GM23338 (cell line): ENCODE results near the gene ATRIP. TPM values are rescaled to one million over a fixed set of nuclear protein-coding genes. Genes with fewer than 3 reads are reported as not detected.

Experiments used
- ATAC-seq: fragments of 200-7000 bp; cut with Tn5 transposase; 3 replicates; pipeline ENCODE4 v1.9.1; 2020
- DNase-seq: peaks from one replicate; pipeline ENCODE4 v3.0.0-alpha.2; 2015; ENCODE audit warnings: low spot score
- H2AFZ ChIP-seq: fragments of 200-600 bp; sonication (generic); 2 replicates; pipeline ENCODE4 v1.8.0; 2016; ENCODE audit warnings: antibody characterized with exemption, mild to moderate bottlenecking, moderate library complexity
- H3F3A ChIP-seq: fragments of 200-600 bp; sonication (generic); replicated peaks from 2 replicates; pipeline ENCODE4 v1.8.0; 2017; ENCODE audit warnings: antibody characterized with exemption, mixed run types, low read depth
- H3K27ac ChIP-seq: fragments of 200-600 bp; sonication (generic); 2 replicates; pipeline ENCODE4 v1.6.1; 2016; ENCODE audit warnings: low read depth
- H3K27me3 ChIP-seq: fragments of 200-600 bp; sonication (generic); 2 replicates; pipeline ENCODE4 v1.8.0; 2016; ENCODE audit warnings: mild to moderate bottlenecking, mixed run types, moderate library complexity; ENCODE audit not compliant: insufficient read depth
- H3K36me3 ChIP-seq: fragments of 200-600 bp; sonication (generic); 2 replicates; pipeline ENCODE4 v1.8.0; 2016; ENCODE audit warnings: mild to moderate bottlenecking; ENCODE audit not compliant: insufficient read depth
- H3K4me1 ChIP-seq: fragments of 200-600 bp; sonication (generic); 2 replicates; pipeline ENCODE4 v1.8.0; 2016; ENCODE audit warnings: mild to moderate bottlenecking, moderate library complexity; ENCODE audit not compliant: insufficient read depth
- H3K4me2 ChIP-seq: fragments of 200-600 bp; sonication (generic); 2 replicates; pipeline ENCODE4 v1.7.1; 2017; ENCODE audit warnings: mixed run types
- H3K4me3 ChIP-seq: fragments of 200-600 bp; sonication (generic); 2 replicates; pipeline ENCODE4 v1.6.1; 2016; ENCODE audit warnings: mixed run types
- H3K79me2 ChIP-seq: fragments of 200-600 bp; sonication (generic); replicated peaks from 2 replicates; pipeline ENCODE4 v1.8.0; 2017; ENCODE audit warnings: mild to moderate bottlenecking; ENCODE audit not compliant: insufficient read depth
- H3K9me2 ChIP-seq: fragments of 200-600 bp; sonication (generic); 2 replicates; pipeline ENCODE4 v1.8.0; 2017; ENCODE audit not compliant: insufficient read depth
- H4K20me1 ChIP-seq: fragments of 200-600 bp; sonication (generic); replicated peaks from 2 replicates; pipeline ENCODE4 v1.8.0; 2017; ENCODE audit warnings: mild to moderate bottlenecking; ENCODE audit not compliant: insufficient read depth
- H3K27ac Mint-ChIP-seq: 2 replicates; pipeline ENCODE4 v1.8.0; 2020; ENCODE audit warnings: inconsistent platforms, mild to moderate bottlenecking, moderate library complexity, mixed read lengths
- H3K27me3 Mint-ChIP-seq: 3 replicates; pipeline ENCODE4 v1.8.0; 2022; ENCODE audit warnings: low read depth, mild to moderate bottlenecking, moderate library complexity, mixed read lengths, inconsistent platforms; ENCODE audit not compliant: insufficient read depth, poor library complexity
- H3K36me3 Mint-ChIP-seq: 3 replicates; pipeline ENCODE4 v1.8.0; 2021; ENCODE audit warnings: low read depth, mild to moderate bottlenecking, inconsistent platforms, moderate library complexity, mixed read lengths
- H3K4me1 Mint-ChIP-seq: 3 replicates; pipeline ENCODE4 v1.8.0; 2020; ENCODE audit warnings: mild to moderate bottlenecking, inconsistent platforms, mixed read lengths
- H3K4me3 Mint-ChIP-seq: 3 replicates; pipeline ENCODE4 v1.8.0; 2021; ENCODE audit warnings: moderate library complexity, mild to moderate bottlenecking, inconsistent platforms, mixed read lengths
- H3K9me3 Mint-ChIP-seq: 3 replicates; pipeline ENCODE4 v1.8.0; 2020; ENCODE audit warnings: moderate library complexity, mild to moderate bottlenecking, inconsistent platforms, mixed read lengths
- CREB1 ChIP-seq: fragments of 250-450 bp; sonication (Bioruptor Pico); IDR thresholded peaks from 2 replicates; pipeline ENCODE4 v1.5.0; 2020; ENCODE audit warnings: low read depth, mild to moderate bottlenecking, moderate library complexity
- EZH2phosphoT487 ChIP-seq: fragments of 200-600 bp; sonication (generic); IDR thresholded peaks from one replicate; pipeline ENCODE4 v1.8.1; 2018; ENCODE audit warnings: antibody characterized with exemption; ENCODE audit not compliant: unreplicated experiment
- POLR2AphosphoS5 ChIP-seq: IDR thresholded peaks from 2 replicates; pipeline ENCODE4 v1.6.1; 2016; ENCODE audit warnings: antibody characterized with exemption, low read depth
- STAT1 ChIP-seq: IDR thresholded peaks from one replicate; pipeline ENCODE4 v1.6.1; 2016; ENCODE audit warnings: antibody characterized with exemption; ENCODE audit not compliant: unreplicated experiment
- polyA plus RNA-seq: library from polyadenylated mRNA; unstranded; fragments of >200 nt; fragmentation: Nextera tagmentation; extraction: Ambion mirVana; gene quantifications from 2 replicates; pipeline ENCODE4 v1.2.1, GENCODE V29; 2016
- total RNA-seq: library from RNA; depleted of rRNA; stranded (reverse); fragments of >200 nt; shearing (Covaris generic); gene quantifications from 2 replicates; pipeline ENCODE4 v1.2.3, GENCODE V29; 2014
- TF ChIP-seq, protein P1 (sequence below): IDR thresholded peaks from one replicate; pipeline ENCODE4 v1.6.1; 2018; ENCODE audit warnings: antibody characterized with exemption; ENCODE audit not compliant: unreplicated experiment
- TF ChIP-seq, protein P2 (sequence below): IDR thresholded peaks from 2 replicates; pipeline ENCODE4 v1.6.1; 2016; ENCODE audit warnings: antibody characterized with exemption
- TF ChIP-seq, protein P3 (sequence below): fragments of 250-450 bp; sonication (Bioruptor Pico); IDR thresholded peaks from 2 replicates; pipeline ENCODE4 v1.5.0; 2020; ENCODE audit warnings: mild to moderate bottlenecking, moderate library complexity

ATRIP gene
- total and polyA plus RNA-seq, 2 experiments from 2014 or later: 5.8 to 17.3 TPM

DNA sequence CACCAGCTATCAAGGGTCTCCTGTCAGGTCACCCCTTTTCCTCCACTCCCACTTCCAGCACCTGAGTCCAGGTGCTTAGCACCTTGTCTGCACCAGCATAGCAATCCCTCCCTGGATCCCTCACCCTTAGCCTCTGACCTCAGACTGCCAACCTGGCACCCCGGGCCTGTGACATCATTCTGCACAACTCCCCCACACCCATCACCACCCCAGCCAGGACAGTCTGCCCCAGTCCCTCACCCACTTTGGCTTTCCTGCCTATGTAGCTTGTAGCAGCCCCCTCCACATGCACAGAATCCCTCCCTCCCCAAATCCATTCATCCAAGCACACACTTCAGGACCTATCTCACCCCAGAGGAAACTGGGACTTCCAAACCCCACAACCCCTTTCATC lies 15.8 kb upstream of the ATRIP start:
- peaks cover 48% of the 10 kb centered on the region for H3K36me3 Mint-ChIP-seq
- peaks cover 13% of the 10 kb centered on the region for H3K27me3 Mint-ChIP-seq
- Histone ChIP-seq H2AFZ (no peak overlapping the region), H3K4me2 (peak overlapping the region; percentile 86), H3F3A (peaks cover 38% of the 10 kb centered on the region), H3K36me3 (peaks cover 10% of the 10 kb centered on the region), H3K79me2 (peaks cover 48% of the 10 kb centered on the region), H3K27me3 (no peaks in the 10 kb centered on the region), H3K9me2 (no peaks in the 10 kb centered on the region), H3K4me3 (peak overlapping the region; percentile 84), H3K4me1 (peaks cover 35% of the 10 kb centered on the region), H3K27ac (peak overlapping the region; percentile 99), H4K20me1 (peaks cover 9% of the 10 kb centered on the region)
- ATAC-seq (no peak), DNase-seq (no peak)
- H3K4me1 Mint-ChIP-seq: peaks cover 52% of the 10 kb centered on the region
- peak overlapping the region; percentile 97 for H3K27ac Mint-ChIP-seq
- TF ChIP-seq, protein P1, sequence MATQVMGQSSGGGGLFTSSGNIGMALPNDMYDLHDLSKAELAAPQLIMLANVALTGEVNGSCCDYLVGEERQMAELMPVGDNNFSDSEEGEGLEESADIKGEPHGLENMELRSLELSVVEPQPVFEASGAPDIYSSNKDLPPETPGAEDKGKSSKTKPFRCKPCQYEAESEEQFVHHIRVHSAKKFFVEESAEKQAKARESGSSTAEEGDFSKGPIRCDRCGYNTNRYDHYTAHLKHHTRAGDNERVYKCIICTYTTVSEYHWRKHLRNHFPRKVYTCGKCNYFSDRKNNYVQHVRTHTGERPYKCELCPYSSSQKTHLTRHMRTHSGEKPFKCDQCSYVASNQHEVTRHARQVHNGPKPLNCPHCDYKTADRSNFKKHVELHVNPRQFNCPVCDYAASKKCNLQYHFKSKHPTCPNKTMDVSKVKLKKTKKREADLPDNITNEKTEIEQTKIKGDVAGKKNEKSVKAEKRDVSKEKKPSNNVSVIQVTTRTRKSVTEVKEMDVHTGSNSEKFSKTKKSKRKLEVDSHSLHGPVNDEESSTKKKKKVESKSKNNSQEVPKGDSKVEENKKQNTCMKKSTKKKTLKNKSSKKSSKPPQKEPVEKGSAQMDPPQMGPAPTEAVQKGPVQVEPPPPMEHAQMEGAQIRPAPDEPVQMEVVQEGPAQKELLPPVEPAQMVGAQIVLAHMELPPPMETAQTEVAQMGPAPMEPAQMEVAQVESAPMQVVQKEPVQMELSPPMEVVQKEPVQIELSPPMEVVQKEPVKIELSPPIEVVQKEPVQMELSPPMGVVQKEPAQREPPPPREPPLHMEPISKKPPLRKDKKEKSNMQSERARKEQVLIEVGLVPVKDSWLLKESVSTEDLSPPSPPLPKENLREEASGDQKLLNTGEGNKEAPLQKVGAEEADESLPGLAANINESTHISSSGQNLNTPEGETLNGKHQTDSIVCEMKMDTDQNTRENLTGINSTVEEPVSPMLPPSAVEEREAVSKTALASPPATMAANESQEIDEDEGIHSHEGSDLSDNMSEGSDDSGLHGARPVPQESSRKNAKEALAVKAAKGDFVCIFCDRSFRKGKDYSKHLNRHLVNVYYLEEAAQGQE: no peak
- TF ChIP-seq, protein P2, sequence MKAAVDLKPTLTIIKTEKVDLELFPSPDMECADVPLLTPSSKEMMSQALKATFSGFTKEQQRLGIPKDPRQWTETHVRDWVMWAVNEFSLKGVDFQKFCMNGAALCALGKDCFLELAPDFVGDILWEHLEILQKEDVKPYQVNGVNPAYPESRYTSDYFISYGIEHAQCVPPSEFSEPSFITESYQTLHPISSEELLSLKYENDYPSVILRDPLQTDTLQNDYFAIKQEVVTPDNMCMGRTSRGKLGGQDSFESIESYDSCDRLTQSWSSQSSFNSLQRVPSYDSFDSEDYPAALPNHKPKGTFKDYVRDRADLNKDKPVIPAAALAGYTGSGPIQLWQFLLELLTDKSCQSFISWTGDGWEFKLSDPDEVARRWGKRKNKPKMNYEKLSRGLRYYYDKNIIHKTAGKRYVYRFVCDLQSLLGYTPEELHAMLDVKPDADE: no peak
- TF ChIP-seq EZH2phosphoT487 (no peak), STAT1 (no peak), POLR2AphosphoS5 (no peak), CREB1 (CRISPR knock-in tag) (no peak)
- TF ChIP-seq, protein P3, sequence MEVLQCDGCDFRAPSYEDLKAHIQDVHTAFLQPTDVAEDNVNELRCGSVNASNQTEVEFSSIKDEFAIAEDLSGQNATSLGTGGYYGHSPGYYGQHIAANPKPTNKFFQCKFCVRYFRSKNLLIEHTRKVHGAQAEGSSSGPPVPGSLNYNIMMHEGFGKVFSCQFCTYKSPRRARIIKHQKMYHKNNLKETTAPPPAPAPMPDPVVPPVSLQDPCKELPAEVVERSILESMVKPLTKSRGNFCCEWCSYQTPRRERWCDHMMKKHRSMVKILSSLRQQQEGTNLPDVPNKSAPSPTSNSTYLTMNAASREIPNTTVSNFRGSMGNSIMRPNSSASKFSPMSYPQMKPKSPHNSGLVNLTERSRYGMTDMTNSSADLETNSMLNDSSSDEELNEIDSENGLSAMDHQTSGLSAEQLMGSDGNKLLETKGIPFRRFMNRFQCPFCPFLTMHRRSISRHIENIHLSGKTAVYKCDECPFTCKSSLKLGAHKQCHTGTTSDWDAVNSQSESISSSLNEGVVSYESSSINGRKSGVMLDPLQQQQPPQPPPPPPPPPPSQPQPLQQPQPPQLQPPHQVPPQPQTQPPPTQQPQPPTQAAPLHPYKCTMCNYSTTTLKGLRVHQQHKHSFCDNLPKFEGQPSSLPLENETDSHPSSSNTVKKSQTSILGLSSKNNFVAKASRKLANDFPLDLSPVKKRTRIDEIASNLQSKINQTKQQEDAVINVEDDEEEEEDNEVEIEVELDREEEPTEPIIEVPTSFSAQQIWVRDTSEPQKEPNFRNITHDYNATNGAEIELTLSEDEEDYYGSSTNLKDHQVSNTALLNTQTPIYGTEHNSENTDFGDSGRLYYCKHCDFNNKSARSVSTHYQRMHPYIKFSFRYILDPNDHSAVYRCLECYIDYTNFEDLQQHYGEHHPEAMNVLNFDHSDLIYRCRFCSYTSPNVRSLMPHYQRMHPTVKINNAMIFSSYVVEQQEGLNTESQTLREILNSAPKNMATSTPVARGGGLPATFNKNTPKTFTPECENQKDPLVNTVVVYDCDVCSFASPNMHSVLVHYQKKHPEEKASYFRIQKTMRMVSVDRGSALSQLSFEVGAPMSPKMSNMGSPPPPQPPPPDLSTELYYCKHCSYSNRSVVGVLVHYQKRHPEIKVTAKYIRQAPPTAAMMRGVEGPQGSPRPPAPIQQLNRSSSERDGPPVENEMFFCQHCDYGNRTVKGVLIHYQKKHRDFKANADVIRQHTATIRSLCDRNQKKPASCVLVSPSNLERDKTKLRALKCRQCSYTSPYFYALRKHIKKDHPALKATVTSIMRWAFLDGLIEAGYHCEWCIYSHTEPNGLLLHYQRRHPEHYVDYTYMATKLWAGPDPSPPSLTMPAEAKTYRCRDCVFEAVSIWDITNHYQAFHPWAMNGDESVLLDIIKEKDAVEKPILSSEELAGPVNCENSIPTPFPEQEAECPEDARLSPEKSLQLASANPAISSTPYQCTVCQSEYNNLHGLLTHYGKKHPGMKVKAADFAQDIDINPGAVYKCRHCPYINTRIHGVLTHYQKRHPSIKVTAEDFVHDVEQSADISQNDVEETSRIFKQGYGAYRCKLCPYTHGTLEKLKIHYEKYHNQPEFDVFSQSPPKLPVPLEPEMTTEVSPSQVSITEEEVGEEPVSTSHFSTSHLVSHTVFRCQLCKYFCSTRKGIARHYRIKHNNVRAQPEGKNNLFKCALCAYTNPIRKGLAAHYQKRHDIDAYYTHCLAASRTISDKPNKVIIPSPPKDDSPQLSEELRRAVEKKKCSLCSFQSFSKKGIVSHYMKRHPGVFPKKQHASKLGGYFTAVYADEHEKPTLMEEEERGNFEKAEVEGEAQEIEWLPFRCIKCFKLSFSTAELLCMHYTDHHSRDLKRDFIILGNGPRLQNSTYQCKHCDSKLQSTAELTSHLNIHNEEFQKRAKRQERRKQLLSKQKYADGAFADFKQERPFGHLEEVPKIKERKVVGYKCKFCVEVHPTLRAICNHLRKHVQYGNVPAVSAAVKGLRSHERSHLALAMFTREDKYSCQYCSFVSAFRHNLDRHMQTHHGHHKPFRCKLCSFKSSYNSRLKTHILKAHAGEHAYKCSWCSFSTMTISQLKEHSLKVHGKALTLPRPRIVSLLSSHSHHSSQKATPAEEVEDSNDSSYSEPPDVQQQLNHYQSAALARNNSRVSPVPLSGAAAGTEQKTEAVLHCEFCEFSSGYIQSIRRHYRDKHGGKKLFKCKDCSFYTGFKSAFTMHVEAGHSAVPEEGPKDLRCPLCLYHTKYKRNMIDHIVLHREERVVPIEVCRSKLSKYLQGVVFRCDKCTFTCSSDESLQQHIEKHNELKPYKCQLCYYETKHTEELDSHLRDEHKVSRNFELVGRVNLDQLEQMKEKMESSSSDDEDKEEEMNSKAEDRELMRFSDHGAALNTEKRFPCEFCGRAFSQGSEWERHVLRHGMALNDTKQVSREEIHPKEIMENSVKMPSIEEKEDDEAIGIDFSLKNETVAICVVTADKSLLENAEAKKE (CRISPR knock-in tag): no peak
- H3K9me3 Mint-ChIP-seq: peaks cover 3% of the 10 kb centered on the region; the same call in 1 of the 3 replicates
- H3K4me3 Mint-ChIP-seq: peak overlapping the region; percentile 88
